CD14-positive monocyte (primary cell): ENCODE results near the gene MAPK8IP2. TPM values are rescaled to one million over a fixed set of nuclear protein-coding genes. Genes with fewer than 3 reads are reported as not detected.

Experiments used
- DNase-seq, 3 donors: peaks; one replicate each; pipeline ENCODE4 v3.0.0-alpha.2; 2011 to 2022
- H2AFZ ChIP-seq: 2 replicates; pipeline ENCODE4 v1.6.0; 2012; ENCODE audit warnings: mild to moderate bottlenecking, low read depth, low read length, inconsistent platforms; ENCODE audit not compliant: insufficient read depth, poor library complexity, severe bottlenecking
- H3K27ac ChIP-seq, 2 donors: 1 replicate in 1 of 2; 2 replicates in 1 of 2; pipeline ENCODE4 v1.5.1; 2012 to 2013; ENCODE audit warnings: low read length in 2 of 2, control low read depth in 1 of 2, inconsistent platforms in 1 of 2, low read depth in 1 of 2, mild to moderate bottlenecking in 1 of 2
- H3K27me3 ChIP-seq, 2 donors: one replicate each; pipeline versions ENCODE4 v1.6.0 to v1.6.1; 2011 to 2013; ENCODE audit warnings: low read length in 2 of 2; ENCODE audit not compliant: control insufficient read depth in 2 of 2, insufficient read depth in 2 of 2
- H3K36me3 ChIP-seq, 2 donors: replicated peaks in 1 of 2; 1 replicate in 1 of 2; 2 replicates in 1 of 2; pipeline versions ENCODE4 v1.5.1 to v1.6.1; 2012 to 2013; ENCODE audit warnings: low read length in 2 of 2, control low read depth in 1 of 2, inconsistent platforms in 1 of 2, mild to moderate bottlenecking in 1 of 2; ENCODE audit not compliant: insufficient read depth in 2 of 2, control insufficient read depth in 1 of 2
- H3K4me1 ChIP-seq, 2 donors: 1 replicate in 1 of 2; 2 replicates in 1 of 2; pipeline versions ENCODE4 v1.5.1 to v1.6.1; 2012 to 2013; ENCODE audit warnings: low read length in 2 of 2, control low read depth in 1 of 2, inconsistent platforms in 1 of 2, mild to moderate bottlenecking in 1 of 2, moderate library complexity in 1 of 2; ENCODE audit not compliant: insufficient read depth in 2 of 2, control insufficient read depth in 1 of 2
- H3K4me2 ChIP-seq: replicated peaks from 2 replicates; pipeline ENCODE3; 2012; ENCODE audit warnings: low read length, moderate library complexity, mild to moderate bottlenecking; ENCODE audit not compliant: poor library complexity, severe bottlenecking; ENCODE audit errors: extremely low read depth
- H3K4me3 ChIP-seq, 3 experiments: fragments of 200-600 bp in 1 of 3; sonication (generic) in 1 of 3; replicated peaks in 1 of 3; 1 replicate in 2 of 3; 2 replicates in 1 of 3; pipeline ENCODE4 v1.5.1; 2011 to 2013; ENCODE audit warnings: low read length in 3 of 3, mild to moderate bottlenecking in 3 of 3, control low read depth in 2 of 3, low read depth in 2 of 3, inconsistent platforms in 1 of 3, moderate library complexity in 1 of 3
- H3K79me2 ChIP-seq: 2 replicates; pipeline ENCODE4 v1.6.0; 2012; ENCODE audit warnings: mild to moderate bottlenecking, control low read depth, inconsistent platforms, low read length, moderate library complexity; ENCODE audit not compliant: insufficient read depth
- H3K9ac ChIP-seq: 2 replicates; pipeline ENCODE4 v1.6.0; 2017; ENCODE audit warnings: low read length, mild to moderate bottlenecking; ENCODE audit not compliant: insufficient read depth, poor library complexity, severe bottlenecking
- H3K9me3 ChIP-seq, 2 donors: replicated peaks in 1 of 2; 1 replicate in 1 of 2; 2 replicates in 1 of 2; pipeline versions ENCODE4 v1.5.1 to v1.6.1; 2012 to 2013; ENCODE audit warnings: low read length in 2 of 2, control low read depth in 1 of 2; ENCODE audit not compliant: control insufficient read depth in 1 of 2, insufficient read depth in 1 of 2
- H4K20me1 ChIP-seq: 2 replicates; pipeline ENCODE4 v1.6.0; 2012; ENCODE audit warnings: mild to moderate bottlenecking, low read length, control low read depth, moderate library complexity; ENCODE audit not compliant: insufficient read depth
- H3K27ac Mint-ChIP-seq, 7 donors: one replicate each; pipeline ENCODE4 v1.8.0; 2020; ENCODE audit warnings: mild to moderate bottlenecking in 7 of 7, mixed read lengths in 7 of 7, moderate library complexity in 6 of 7, inconsistent platforms in 2 of 7
- H3K27me3 Mint-ChIP-seq, 3 donors: one replicate each; pipeline ENCODE4 v1.8.0; 2021 to 2022; ENCODE audit warnings: low read depth in 3 of 3, mild to moderate bottlenecking in 3 of 3, mixed read lengths in 3 of 3, moderate library complexity in 3 of 3, inconsistent platforms in 1 of 3
- H3K36me3 Mint-ChIP-seq, 2 donors: one replicate each; pipeline ENCODE4 v1.8.0; 2020; ENCODE audit warnings: mixed read lengths in 2 of 2, inconsistent platforms in 1 of 2, mild to moderate bottlenecking in 1 of 2
- H3K4me1 Mint-ChIP-seq: one replicate; pipeline ENCODE4 v1.8.0; 2020; ENCODE audit warnings: mild to moderate bottlenecking, mixed read lengths
- H3K4me3 Mint-ChIP-seq, 2 donors: one replicate each; pipeline ENCODE4 v1.8.0; 2020; ENCODE audit warnings: mild to moderate bottlenecking in 2 of 2, mixed read lengths in 2 of 2, moderate library complexity in 1 of 2
- H3K9me3 Mint-ChIP-seq, 7 donors: one replicate each; pipeline ENCODE4 v1.8.0; 2020 to 2022; ENCODE audit warnings: mixed read lengths in 7 of 7, mild to moderate bottlenecking in 6 of 7, moderate library complexity in 6 of 7, inconsistent platforms in 2 of 7
- CTCF ChIP-seq: fragments of 200-600 bp; IDR thresholded peaks from one replicate; pipeline ENCODE4 v1.8.0; 2022; ENCODE audit warnings: antibody characterized with exemption, mild to moderate bottlenecking
- intact Hi-C, 2 donors: fragments of 100-400 bp; cut with micrococcal nuclease; formaldehyde crosslinking; loops; one replicate each; pipeline versions ENCODE4 v1.15.0 to v1.15.1; 2023
- polyA plus RNA-seq, 3 donors: library from polyadenylated mRNA; depleted of rRNA in 1 of 3; unstranded in 2 of 3; stranded (reverse) in 1 of 3; fragments of 300-500 nt in 2 of 3; fragments of >200 nt in 1 of 3; fragmentation: Illumina TruSeq in 2 of 3; gene quantifications; 1 replicate in 2 of 3; 2 replicates in 1 of 3; pipeline ENCODE4 v1.2.3, GENCODE V29; 2012 to 2021

The MAPK8IP2 gene
- polyA plus RNA-seq, 3 donors, result 0.17 TPM; not detected in 2

GRCh38 chr22:50660306-50660705 is 59.7 kb downstream of the MAPK8IP2 start:
- Histone ChIP-seq H3K4me3 (no peak overlapping the region), H3K27ac (no peak overlapping the region), H3K4me2 (no peak overlapping the region), H3K4me1 (peaks cover 0 to 15% of the 10 kb centered on the region in 2 donors), H3K79me2 (no peaks in the 10 kb centered on the region), H3K9ac (no peak overlapping the region), H4K20me1 (no peaks in the 10 kb centered on the region), H3K36me3 (no peaks in the 10 kb centered on the region), H3K9me3 (no peaks in the 10 kb centered on the region), H3K27me3 (no peaks in the 10 kb centered on the region), H2AFZ (no peak overlapping the region)
- TF ChIP-seq CTCF, result no peak
- Mint-ChIP-seq H3K36me3 (no peaks in the 10 kb centered on the region), H3K27me3 (peaks cover 0 to 10% (median 2%) of the 10 kb centered on the region in 3 donors), H3K9me3 (peaks cover 0 to 4% (median 0%) of the 10 kb centered on the region in 7 donors), H3K4me1 (peaks cover 3% of the 10 kb centered on the region), H3K4me3 (no peak overlapping the region), H3K27ac (no peak overlapping the region)
- intact Hi-C loops, result no loop called here
- DNase-seq, result no peak

Other genes starting within 250 kb of the MAPK8IP2 start
- gene SBF1, start 125.8 kb upstream of the MAPK8IP2 start, polyA plus RNA-seq, result 10 to 100 TPM in 1 of 3 donors, 1 to 10 TPM in 2; 4.0 to 45.9 (median 6.2) TPM
- under 1 TPM in 1 of 3 donors, not detected in 2; 0.05 TPM for gene ADM2, start 119.2 kb upstream of the MAPK8IP2 start, polyA plus RNA-seq
- gene MIOX, start 113.9 kb upstream of the MAPK8IP2 start, polyA plus RNA-seq, result not detected
- gene LMF2, start 93.1 kb upstream of the MAPK8IP2 start, polyA plus RNA-seq, result 100 to 1,000 TPM in 1 of 3 donors, 10 to 100 TPM in 2; 15.0 to 145 (median 16.6) TPM
- gene NCAPH2, start 92.6 kb upstream of the MAPK8IP2 start, polyA plus RNA-seq, result 10 to 100 TPM; 12.5 to 23.6 (median 18.1) TPM
- gene SCO2, start 75.2 kb upstream of the MAPK8IP2 start, polyA plus RNA-seq, result 100 to 1,000 TPM in 1 of 3 donors, 10 to 100 TPM in 2; 39.5 to 101 (median 69.6) TPM
- 100 to 1,000 TPM; 787 to 994 (median 955) TPM for gene TYMP, start 70.8 kb upstream of the MAPK8IP2 start, polyA plus RNA-seq
- gene KLHDC7B, start 54.9 kb upstream of the MAPK8IP2 start, polyA plus RNA-seq, result 1 to 10 TPM in 2 of 3 donors, under 1 TPM in 1; 0.88 to 4.3 (median 1.4) TPM
- 1 to 10 TPM in 2 of 3 donors, not detected in 1; 1.9 to 3.1 TPM for gene SYCE3, start 37.9 kb upstream of the MAPK8IP2 start, polyA plus RNA-seq
- 10 to 100 TPM in 1 of 3 donors, under 1 TPM in 1, not detected in 1; 0.18 to 66.9 TPM for gene CPT1B, start 22.4 kb upstream of the MAPK8IP2 start, polyA plus RNA-seq
- 100 to 1,000 TPM in 1 of 3 donors, 10 to 100 TPM in 2; 29.1 to 286 (median 31.3) TPM for gene CHKB, start 17.9 kb upstream of the MAPK8IP2 start, polyA plus RNA-seq
- 10 to 100 TPM; 11.9 to 85.2 (median 12.1) TPM for gene ARSA, start 27.4 kb downstream of the MAPK8IP2 start, polyA plus RNA-seq
- gene SHANK3, start 72.0 kb downstream of the MAPK8IP2 start, polyA plus RNA-seq, result not detected
- gene ACR, start 137.4 kb downstream of the MAPK8IP2 start, polyA plus RNA-seq, result not detected
- gene RABL2B, start 182.8 kb downstream of the MAPK8IP2 start, polyA plus RNA-seq, result 10 to 100 TPM in 2 of 3 donors, 1 to 10 TPM in 1; 8.8 to 48.8 (median 11.7) TPM